WERI-Rb-1 (cell line): ENCODE data around the gene CLSTN1.
A peak's percentile ranks its signal among the peaks of the same experiment; 100 is the strongest.

Source experiments
- DNase-seq: peaks from one replicate; pipeline ENCODE4 v3.0.0-alpha.2; 2020
- H3K27ac ChIP-seq: fragments of 250-450 bp; sonication (Bioruptor Pico); 2 replicates; pipeline ENCODE4 v1.5.1; 2020; ENCODE audit warnings: mild to moderate bottlenecking, moderate library complexity
- H3K27me3 ChIP-seq: fragments of 250-450 bp; sonication (Bioruptor Pico); 2 replicates; pipeline ENCODE4 v1.5.1; 2021; ENCODE audit warnings: mild to moderate bottlenecking, low read depth, moderate library complexity; ENCODE audit not compliant: insufficient read depth, severe bottlenecking
- H3K36me3 ChIP-seq: fragments of 250-450 bp; sonication (Bioruptor Pico); 2 replicates; pipeline ENCODE4 v1.5.1; 2020; ENCODE audit warnings: mild to moderate bottlenecking, moderate library complexity
- H3K4me3 ChIP-seq: 2 replicates; pipeline ENCODE4 v1.5.1; 2011; ENCODE audit warnings: low read depth, mild to moderate bottlenecking, control low read depth, low read length
- H3K9me3 ChIP-seq: fragments of 250-450 bp; sonication (Bioruptor Pico); 2 replicates; pipeline ENCODE4 v1.5.1; 2021; ENCODE audit warnings: mild to moderate bottlenecking, moderate library complexity; ENCODE audit not compliant: severe bottlenecking
- CTCF ChIP-seq: IDR thresholded peaks from 2 replicates; pipeline ENCODE4 v1.5.1; 2011; ENCODE audit warnings: low read depth, mild to moderate bottlenecking, control low read depth, inconsistent platforms, low read length

The CLSTN1 gene

GRCh38 chr1:9870572-9870971 lies 46.8 kb upstream of the CLSTN1 start:
- Histone ChIP-seq H3K27me3 (no peaks in the 10 kb centered on the region), H3K4me3 (no peak overlapping the region), H3K27ac (no peak overlapping the region), H3K36me3 (no peaks in the 10 kb centered on the region), H3K9me3 (no peaks in the 10 kb centered on the region)
- TF ChIP-seq CTCF, result no peak
- no peak for DNase-seq

- TF ChIP-seq CTCF, result no peak
- Histone ChIP-seq H3K27ac (no peak overlapping the region), H3K36me3 (no peaks in the 10 kb centered on the region), H3K9me3 (no peaks in the 10 kb centered on the region), H3K27me3 (no peaks in the 10 kb centered on the region), H3K4me3 (no peak overlapping the region)
- no peak for DNase-seq
Observed at GRCh38 chr1:9869831-9870251, 46.1 kb upstream of the CLSTN1 start.

GRCh38 chr1:9868244-9868590 lies 44.5 kb upstream of the CLSTN1 start:
- Histone ChIP-seq H3K4me3 (no peak overlapping the region), H3K9me3 (no peaks in the 10 kb centered on the region), H3K36me3 (no peaks in the 10 kb centered on the region), H3K27ac (no peak overlapping the region), H3K27me3 (no peaks in the 10 kb centered on the region)
- TF ChIP-seq CTCF, result no peak
- no peak for DNase-seq

- TF ChIP-seq CTCF, result peak; percentile 97
Observed at GRCh38 chr1:9867408-9868243, 43.9 kb upstream of the CLSTN1 start.

GRCh38 chr1:9866836-9867235 lies 43.1 kb upstream of the CLSTN1 start:
- Histone ChIP-seq H3K27ac (peak overlapping the region; percentile 28), H3K4me3 (no peak overlapping the region), H3K27me3 (no peaks in the 10 kb centered on the region), H3K36me3 (no peaks in the 10 kb centered on the region), H3K9me3 (no peaks in the 10 kb centered on the region)
- no peak for DNase-seq
- no peak for TF ChIP-seq CTCF

More at GRCh38 chr1:9867408-9868243, 43.9 kb upstream of the CLSTN1 start:
- Histone ChIP-seq H3K9me3 (no peaks in the 10 kb centered on the region), H3K27me3 (no peaks in the 10 kb centered on the region), H3K36me3 (no peaks in the 10 kb centered on the region), H3K27ac (peak overlapping the region; percentile 28), H3K4me3 (no peak overlapping the region)
- peak; percentile 78 for DNase-seq

GRCh38 chr1:9865724-9866123 lies 42.0 kb upstream of the CLSTN1 start:
- Histone ChIP-seq H3K27me3 (no peaks in the 10 kb centered on the region), H3K4me3 (no peak overlapping the region), H3K9me3 (no peaks in the 10 kb centered on the region), H3K27ac (no peak overlapping the region), H3K36me3 (no peaks in the 10 kb centered on the region)
- no peak for TF ChIP-seq CTCF
- DNase-seq, result no peak
